ENCODE measurements around the gene SCP2.

DNA sequence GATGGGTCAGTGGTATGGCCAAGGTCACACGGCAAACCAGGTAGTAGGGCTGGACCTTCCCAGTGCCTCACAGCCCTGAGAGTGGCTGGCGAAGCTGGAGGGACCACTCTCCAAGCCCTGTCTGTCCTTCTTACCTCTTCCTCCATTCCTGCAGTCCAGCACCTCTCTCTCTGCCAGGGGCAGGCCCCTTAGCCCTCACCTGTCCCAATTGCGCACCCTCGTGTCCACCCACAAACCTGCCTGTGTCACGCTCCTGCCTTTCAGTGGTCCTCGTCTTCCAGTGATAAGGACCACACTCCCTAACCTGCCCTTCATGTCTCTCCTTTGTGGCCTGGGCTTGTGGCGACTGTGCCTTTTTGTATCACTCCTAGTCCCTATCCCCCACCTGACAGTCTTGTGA lies 138.3 kb downstream of the SCP2 start:
- TF ChIP-seq, protein P1, sequence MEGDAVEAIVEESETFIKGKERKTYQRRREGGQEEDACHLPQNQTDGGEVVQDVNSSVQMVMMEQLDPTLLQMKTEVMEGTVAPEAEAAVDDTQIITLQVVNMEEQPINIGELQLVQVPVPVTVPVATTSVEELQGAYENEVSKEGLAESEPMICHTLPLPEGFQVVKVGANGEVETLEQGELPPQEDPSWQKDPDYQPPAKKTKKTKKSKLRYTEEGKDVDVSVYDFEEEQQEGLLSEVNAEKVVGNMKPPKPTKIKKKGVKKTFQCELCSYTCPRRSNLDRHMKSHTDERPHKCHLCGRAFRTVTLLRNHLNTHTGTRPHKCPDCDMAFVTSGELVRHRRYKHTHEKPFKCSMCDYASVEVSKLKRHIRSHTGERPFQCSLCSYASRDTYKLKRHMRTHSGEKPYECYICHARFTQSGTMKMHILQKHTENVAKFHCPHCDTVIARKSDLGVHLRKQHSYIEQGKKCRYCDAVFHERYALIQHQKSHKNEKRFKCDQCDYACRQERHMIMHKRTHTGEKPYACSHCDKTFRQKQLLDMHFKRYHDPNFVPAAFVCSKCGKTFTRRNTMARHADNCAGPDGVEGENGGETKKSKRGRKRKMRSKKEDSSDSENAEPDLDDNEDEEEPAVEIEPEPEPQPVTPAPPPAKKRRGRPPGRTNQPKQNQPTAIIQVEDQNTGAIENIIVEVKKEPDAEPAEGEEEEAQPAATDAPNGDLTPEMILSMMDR (IDR thresholded peaks at IDR 0.05): no peak
- TF ChIP-seq POLR2AphosphoS5 (IDR thresholded peaks at IDR 0.05; ENCODE audit: insufficient read depth in 1 of 2, low read depth in 1 of 2): no peak
